ENCODE results near the gene CCR4. TPM values are rescaled to one million over a fixed set of nuclear protein-coding genes. Genes with fewer than 3 reads are reported as not detected.

Gene CCR4
- total and polyA plus RNA-seq, 7 donors, result 0.03 to 0.10 TPM; not detected in 5

DNA sequence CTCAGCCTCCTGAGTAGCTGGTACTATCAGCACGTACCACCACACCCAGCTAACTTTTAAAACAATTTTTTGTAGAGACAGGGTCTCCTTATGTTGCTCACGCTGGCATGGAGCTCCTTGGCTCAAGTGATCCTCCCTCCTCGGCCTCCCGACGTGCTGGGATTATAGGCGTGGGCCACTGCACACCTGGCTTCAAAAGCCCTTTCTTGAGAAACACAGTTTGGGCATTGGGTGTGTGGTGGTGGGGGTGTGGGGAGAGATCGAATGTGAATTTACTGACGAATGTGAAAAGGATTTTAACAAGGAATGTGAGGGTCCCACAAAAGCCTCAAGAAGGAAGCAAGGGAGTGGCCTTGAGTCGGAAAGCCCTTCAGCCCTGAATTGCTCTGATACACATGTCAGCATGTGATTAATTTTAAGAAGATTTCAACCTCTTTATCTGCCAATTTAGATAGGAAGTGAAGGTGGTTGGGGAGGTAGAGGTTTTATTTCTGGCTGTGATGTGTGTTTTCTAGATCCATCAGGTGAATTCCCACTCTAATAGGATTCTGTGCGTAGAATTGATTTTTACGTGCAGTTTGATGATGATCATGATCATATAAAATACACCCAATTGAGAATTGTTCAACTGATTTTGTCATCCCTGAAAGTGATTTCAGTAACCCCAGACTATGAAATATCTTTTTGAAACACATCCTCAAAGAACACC, 1.1 kb downstream of the CCR4 start:
- intact Hi-C loops (cut with DNase I), result loop anchor here in 1 of 2 donors (5.0 kb wide), 1 partner anchor 420 kb away; no protein-coding TSS in a partner anchor
- Histone ChIP-seq H3K4me3 (no peak overlapping the region), H3K9me3 (no peaks in the 10 kb centered on the region), H3K4me1 (no peaks in the 10 kb centered on the region), H3K27ac (no peak overlapping the region), H3K36me3 (ENCODE audit: insufficient read depth in 1 of 2, low read depth in 1 of 2) (no peaks in the 10 kb centered on the region), H3K27me3 (ENCODE audit: insufficient read depth in 3 of 3, low read length in 2 of 3) (no peaks in the 10 kb centered on the region)
- TF ChIP-seq CTCF (IDR thresholded peaks at IDR 0.05), result no peak
- DNase-seq (no peak), ATAC-seq (no peak)
- 74 to 77% (median 76%) methylated on average over 11 of the region's 11 CpGs for WGBS, 3 donors

- H3K36me3 ChIP-seq (ENCODE audit: insufficient read depth in 1 of 2, low read depth in 1 of 2), result no peaks in the 10 kb centered on the region
- H3K4me3 ChIP-seq, result no peak overlapping the region
- ATAC-seq (no peak), DNase-seq (no peak)
- no peak for TF ChIP-seq CTCF (IDR thresholded peaks at IDR 0.05)
- no peak overlapping the region for H3K27ac ChIP-seq
- 83 to 95% (median 91%) methylated on average over 1 of the region's 1 CpG for WGBS, 3 donors
- intact Hi-C loops (cut with DNase I), result loop anchor here in 1 of 2 donors (5.0 kb wide), 1 partner anchor 418 kb away; no protein-coding TSS in a partner anchor
- H3K9me3 ChIP-seq, result no peaks in the 10 kb centered on the region
- no peaks in the 10 kb centered on the region for H3K27me3 ChIP-seq (ENCODE audit: insufficient read depth in 3 of 3, low read length in 2 of 3)
- no peaks in the 10 kb centered on the region for H3K4me1 ChIP-seq
Measured at GRCh38 chr3:32954506-32954905, 3.1 kb downstream of the CCR4 start.

- Histone ChIP-seq H3K36me3 (ENCODE audit: insufficient read depth in 1 of 2, low read depth in 1 of 2) (no peaks in the 10 kb centered on the region), H3K27ac (no peak overlapping the region), H3K9me3 (no peaks in the 10 kb centered on the region), H3K4me1 (no peaks in the 10 kb centered on the region), H3K27me3 (ENCODE audit: insufficient read depth in 3 of 3, low read length in 2 of 3) (no peaks in the 10 kb centered on the region), H3K4me3 (no peak overlapping the region)
- TF ChIP-seq CTCF (IDR thresholded peaks at IDR 0.05), result no peak
- intact Hi-C loops (cut with DNase I), result no loop called here
- DNase-seq (no peak), ATAC-seq (no peak)
- WGBS, 3 donors, result 88 to 89% (median 88%) methylated on average over 14 of the region's 14 CpGs
Measured at GRCh38 chr3:32956750-32957570, 5.5 kb downstream of the CCR4 start.

- Histone ChIP-seq H3K4me1 (no peaks in the 10 kb centered on the region), H3K27ac (no peak overlapping the region), H3K9me3 (no peaks in the 10 kb centered on the region), H3K27me3 (ENCODE audit: insufficient read depth in 3 of 3, low read length in 2 of 3) (no peaks in the 10 kb centered on the region), H3K4me3 (no peak overlapping the region), H3K36me3 (ENCODE audit: insufficient read depth in 1 of 2, low read depth in 1 of 2) (no peaks in the 10 kb centered on the region)
- DNase-seq, result no peak
- ATAC-seq, result no peak
- WGBS, 3 donors, result 88 to 93% (median 90%) methylated on average over 5 of the region's 5 CpGs
- intact Hi-C loops (cut with DNase I), result no loop called here
- no peak for TF ChIP-seq CTCF (IDR thresholded peaks at IDR 0.05)
Measured at GRCh38 chr3:32958509-32958908, 7.1 kb downstream of the CCR4 start.
